HepG2 (cell line): ENCODE measurements around the gene NKX1-1.

Source experiments
- EZH2 ChIP-seq: conservative IDR thresholded peaks from 2 replicates; pipeline ENCODE4 v1.6.1; 2012; ENCODE audit warnings: mild to moderate bottlenecking, low read depth, low read length, moderate library complexity
- KLF11 ChIP-seq: IDR thresholded peaks from 2 replicates; pipeline ENCODE4 v1.6.1; 2016; ENCODE audit warnings: missing compliant biosample characterization
- RFX5 ChIP-seq: IDR thresholded peaks from 2 replicates; pipeline ENCODE4 v1.6.1; 2011; ENCODE audit warnings: low read depth, low read length, improper control_type of control experiment
- SUZ12 ChIP-seq: fragments of 150-350 bp; IDR thresholded peaks from 2 replicates; pipeline ENCODE4 v1.6.1; 2014; ENCODE audit warnings: low read depth, low read length
- TARDBP ChIP-seq: sonication (generic); formaldehyde crosslinking; IDR thresholded peaks from 2 replicates; pipeline ENCODE4 v1.8.0; 2022; ENCODE audit warnings: mild to moderate bottlenecking, missing genetic modification reagents
- YY1 ChIP-seq: IDR thresholded peaks from 2 replicates; pipeline ENCODE4 v1.6.1; 2011; ENCODE audit warnings: low read length, low read depth, moderate library complexity, mild to moderate bottlenecking; ENCODE audit not compliant: insufficient read depth, insufficient replicate concordance
- ZNF138 ChIP-seq: sonication (generic); formaldehyde crosslinking; IDR thresholded peaks from 2 replicates; pipeline ENCODE4 v1.5.0; 2020; ENCODE audit warnings: mild to moderate bottlenecking, low read depth, missing genetic modification reagents
- ZNF180 ChIP-seq: sonication (generic); formaldehyde crosslinking; IDR thresholded peaks from 2 replicates; pipeline ENCODE4 v1.4.0; 2020; ENCODE audit warnings: low read depth, missing genetic modification reagents, borderline replicate concordance
- ZNF383 ChIP-seq: sonication (generic); formaldehyde crosslinking; IDR thresholded peaks from 2 replicates; pipeline ENCODE4 v1.4.0; 2020; ENCODE audit warnings: missing genetic modification reagents, mild to moderate bottlenecking, borderline replicate concordance

DNA sequence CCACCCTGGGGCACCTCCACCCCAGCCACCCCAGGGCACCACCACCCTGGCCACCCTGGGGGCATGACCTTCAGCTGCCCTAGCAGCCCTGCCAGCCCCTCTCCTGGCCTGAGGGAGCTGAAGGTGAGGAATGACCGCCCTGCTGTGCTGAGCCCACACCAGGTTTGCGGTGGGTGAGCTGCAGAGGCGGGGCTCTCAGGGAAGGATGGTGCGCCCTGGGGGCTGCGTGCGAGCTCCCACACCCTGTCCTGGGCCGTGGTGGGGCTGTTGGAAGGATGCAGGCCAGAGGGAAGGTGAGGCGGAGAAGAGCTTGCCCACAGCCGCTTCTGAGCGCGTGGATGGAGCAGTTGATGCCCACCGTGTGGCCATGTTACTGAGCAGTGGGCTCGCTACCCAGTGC, 41.5 kb downstream of the NKX1-1 start:
- TF ChIP-seq KLF11 (CRISPR knock-in tag) (no peak), EZH2 (no peak), RFX5 (no peak), TARDBP (CRISPR knock-in tag) (no peak), ZNF138 (CRISPR knock-in tag) (no peak), ZNF383 (CRISPR knock-in tag) (no peak), YY1 (no peak), ZNF180 (CRISPR knock-in tag) (no peak), SUZ12 (no peak)
